ENCODE measurements around the gene SMYD2. TPM values are rescaled to one million over a fixed set of nuclear protein-coding genes. Genes with fewer than 3 reads are reported as not detected.

The SMYD2 gene
- total and polyA plus RNA-seq, 2 experiments from 2014 or later, result 34.4 to 39.8 TPM

- no peaks in the 10 kb centered on the region for H3K9me3 ChIP-seq (ENCODE audit: low read depth)
- no peaks in the 10 kb centered on the region for H3K9me2 ChIP-seq (replicated peaks; ENCODE audit: insufficient read depth)
- no peak overlapping the region for H3K27ac ChIP-seq
- H3K4me3 ChIP-seq, result no peak overlapping the region
- TF ChIP-seq EZH2phosphoT487 (IDR thresholded peaks at IDR 0.05; ENCODE audit: low read depth, severe bottlenecking, unreplicated experiment) (no peak), CTCF (IDR thresholded peaks at IDR 0.05; ENCODE audit: poor library complexity) (no peak), EZH2 (IDR thresholded peaks at IDR 0.05; ENCODE audit: borderline replicate concordance) (no peak)
- no peak overlapping the region for H3K4me2 ChIP-seq
- peaks cover 5% of the 10 kb centered on the region for H3K4me1 ChIP-seq (ENCODE audit: insufficient read depth)
- no peaks in the 10 kb centered on the region for H3K79me2 ChIP-seq
- H2AFZ ChIP-seq, result no peak overlapping the region
- no peak for DNase-seq (ENCODE audit: low spot score)
- 85% methylated on average over 3 of the region's 3 CpGs for WGBS (ENCODE audit: low lambda C conversion rate, missing lambda C conversion rate)
- no peaks in the 10 kb centered on the region for H4K20me1 ChIP-seq (ENCODE audit: insufficient read depth, poor library complexity, severe bottlenecking)
- no peaks in the 10 kb centered on the region for H3K36me3 ChIP-seq (replicated peaks; ENCODE audit: insufficient read depth, low read depth)
- no peaks in the 10 kb centered on the region for H3K27me3 ChIP-seq
Observed at GRCh38 chr1:214341459-214341858, 60.5 kb downstream of the SMYD2 start.

- no peak overlapping the region for H3K4me2 ChIP-seq
- 82% methylated on average over 3 of the region's 3 CpGs for WGBS (ENCODE audit: low lambda C conversion rate, missing lambda C conversion rate)
Observed at GRCh38 chr1:214341932-214342331, 61.0 kb downstream of the SMYD2 start.

GRCh38 chr1:214342525-214342924 is 61.6 kb downstream of the SMYD2 start:
- no peak for TF ChIP-seq CTCF (IDR thresholded peaks at IDR 0.05; ENCODE audit: poor library complexity)
- no peak for TF ChIP-seq EZH2phosphoT487 (IDR thresholded peaks at IDR 0.05; ENCODE audit: low read depth, severe bottlenecking, unreplicated experiment)
- no peak for TF ChIP-seq EZH2 (IDR thresholded peaks at IDR 0.05; ENCODE audit: borderline replicate concordance)
- peaks cover 5% of the 10 kb centered on the region for H3K4me1 ChIP-seq (ENCODE audit: insufficient read depth)
- DNase-seq (ENCODE audit: low spot score), result no peak
- H2AFZ ChIP-seq, result no peak overlapping the region
- H3K9me3 ChIP-seq (ENCODE audit: low read depth), result no peaks in the 10 kb centered on the region
- H3K4me2 ChIP-seq, result no peak overlapping the region
- no peaks in the 10 kb centered on the region for H3K36me3 ChIP-seq (replicated peaks; ENCODE audit: insufficient read depth, low read depth)
- H3K79me2 ChIP-seq, result no peaks in the 10 kb centered on the region
- no peaks in the 10 kb centered on the region for H3K9me2 ChIP-seq (replicated peaks; ENCODE audit: insufficient read depth)
- H3K27me3 ChIP-seq, result no peaks in the 10 kb centered on the region
- no peak overlapping the region for H3K27ac ChIP-seq
- no peaks in the 10 kb centered on the region for H4K20me1 ChIP-seq (ENCODE audit: insufficient read depth, poor library complexity, severe bottlenecking)
- H3K4me3 ChIP-seq, result no peak overlapping the region

More at GRCh38 chr1:214341932-214342331, 61.0 kb downstream of the SMYD2 start:
- Histone ChIP-seq H3K36me3 (replicated peaks; ENCODE audit: insufficient read depth, low read depth) (no peaks in the 10 kb centered on the region), H3K27ac (no peak overlapping the region), H3K9me3 (ENCODE audit: low read depth) (no peaks in the 10 kb centered on the region), H3K4me1 (ENCODE audit: insufficient read depth) (peaks cover 5% of the 10 kb centered on the region), H2AFZ (no peak overlapping the region), H3K79me2 (no peaks in the 10 kb centered on the region), H4K20me1 (ENCODE audit: insufficient read depth, poor library complexity, severe bottlenecking) (no peaks in the 10 kb centered on the region), H3K4me3 (no peak overlapping the region), H3K27me3 (no peaks in the 10 kb centered on the region), H3K9me2 (replicated peaks; ENCODE audit: insufficient read depth) (no peaks in the 10 kb centered on the region)
- no peak for DNase-seq (ENCODE audit: low spot score)
- no peak for TF ChIP-seq CTCF (IDR thresholded peaks at IDR 0.05; ENCODE audit: poor library complexity)
- TF ChIP-seq EZH2 (IDR thresholded peaks at IDR 0.05; ENCODE audit: borderline replicate concordance), result no peak
- no peak for TF ChIP-seq EZH2phosphoT487 (IDR thresholded peaks at IDR 0.05; ENCODE audit: low read depth, severe bottlenecking, unreplicated experiment)

GRCh38 chr1:214344897-214345296 is 63.9 kb downstream of the SMYD2 start:
- no peak overlapping the region for H3K27ac ChIP-seq
- H3K4me2 ChIP-seq, result no peak overlapping the region
- DNase-seq (ENCODE audit: low spot score), result no peak
- H3K4me3 ChIP-seq, result no peak overlapping the region
- no peaks in the 10 kb centered on the region for H3K9me3 ChIP-seq (ENCODE audit: low read depth)
- H3K79me2 ChIP-seq, result no peaks in the 10 kb centered on the region
- no peaks in the 10 kb centered on the region for H3K4me1 ChIP-seq (ENCODE audit: insufficient read depth)
- H3K9me2 ChIP-seq (replicated peaks; ENCODE audit: insufficient read depth), result no peaks in the 10 kb centered on the region
- TF ChIP-seq EZH2phosphoT487 (IDR thresholded peaks at IDR 0.05; ENCODE audit: low read depth, severe bottlenecking, unreplicated experiment), result no peak
- TF ChIP-seq EZH2 (IDR thresholded peaks at IDR 0.05; ENCODE audit: borderline replicate concordance), result no peak
- TF ChIP-seq CTCF (IDR thresholded peaks at IDR 0.05; ENCODE audit: poor library complexity), result no peak
- no peaks in the 10 kb centered on the region for H3K27me3 ChIP-seq
- H4K20me1 ChIP-seq (ENCODE audit: insufficient read depth, poor library complexity, severe bottlenecking), result no peaks in the 10 kb centered on the region
- no peak overlapping the region for H2AFZ ChIP-seq
- H3K36me3 ChIP-seq (replicated peaks; ENCODE audit: insufficient read depth, low read depth), result no peaks in the 10 kb centered on the region
